GM21576 (cell line): ENCODE measurements around the gene IRF9.
"Not testable (repeated sequence)": the region's sequence is repeated elsewhere in the genome, so short reads cannot be mapped to it uniquely, and the experiment has no call there.

Experiments used
- ATAC-seq: cut with Tn5 transposase; IDR thresholded peaks from one replicate; pipeline ENCODE4 v1.9.1; 2021; ENCODE audit warnings: mild to moderate bottlenecking, moderate library complexity; ENCODE audit not compliant: unreplicated experiment

IRF9 gene

DNA sequence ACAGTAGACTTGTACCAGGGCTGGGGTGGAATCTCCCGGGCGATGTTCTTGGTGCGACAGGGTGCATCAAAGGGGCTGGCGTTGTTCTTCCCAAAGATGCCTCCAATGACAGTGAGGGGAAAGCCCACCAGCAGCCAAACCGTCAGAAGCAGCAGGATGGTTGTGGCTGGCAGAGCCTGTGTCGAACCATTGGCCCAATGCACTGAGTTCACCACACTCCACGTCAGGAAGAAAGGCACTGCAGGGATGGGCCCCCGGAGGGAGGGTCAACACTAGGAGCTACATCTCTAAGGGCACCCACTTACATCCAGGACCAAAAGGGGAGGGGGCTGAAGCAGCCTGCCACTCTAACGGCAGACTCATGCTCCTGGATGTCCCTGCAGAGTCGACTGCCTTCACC is 29.4 kb downstream of the IRF9 start:
- ATAC-seq = no peak

DNA sequence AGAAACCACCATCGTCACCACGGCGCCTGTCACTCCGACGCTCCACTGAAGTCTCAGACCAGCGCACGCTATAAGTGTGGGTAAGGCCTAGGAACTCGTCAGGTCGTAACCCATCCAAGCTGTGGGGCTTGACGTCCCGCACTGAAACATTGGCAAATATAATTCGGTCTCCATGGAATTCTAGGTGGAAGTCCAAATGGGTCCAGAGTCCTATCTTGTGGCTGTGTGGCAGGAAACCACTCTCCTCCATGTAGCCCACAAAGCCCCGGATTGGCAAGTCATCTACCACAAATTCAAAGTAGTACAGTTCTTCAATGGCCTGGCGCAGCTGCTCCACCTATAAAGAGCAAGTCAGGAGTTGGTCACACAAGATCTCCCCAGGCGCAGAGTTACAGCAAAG is 31.9 kb downstream of the IRF9 start:
- no peak for ATAC-seq

DNA sequence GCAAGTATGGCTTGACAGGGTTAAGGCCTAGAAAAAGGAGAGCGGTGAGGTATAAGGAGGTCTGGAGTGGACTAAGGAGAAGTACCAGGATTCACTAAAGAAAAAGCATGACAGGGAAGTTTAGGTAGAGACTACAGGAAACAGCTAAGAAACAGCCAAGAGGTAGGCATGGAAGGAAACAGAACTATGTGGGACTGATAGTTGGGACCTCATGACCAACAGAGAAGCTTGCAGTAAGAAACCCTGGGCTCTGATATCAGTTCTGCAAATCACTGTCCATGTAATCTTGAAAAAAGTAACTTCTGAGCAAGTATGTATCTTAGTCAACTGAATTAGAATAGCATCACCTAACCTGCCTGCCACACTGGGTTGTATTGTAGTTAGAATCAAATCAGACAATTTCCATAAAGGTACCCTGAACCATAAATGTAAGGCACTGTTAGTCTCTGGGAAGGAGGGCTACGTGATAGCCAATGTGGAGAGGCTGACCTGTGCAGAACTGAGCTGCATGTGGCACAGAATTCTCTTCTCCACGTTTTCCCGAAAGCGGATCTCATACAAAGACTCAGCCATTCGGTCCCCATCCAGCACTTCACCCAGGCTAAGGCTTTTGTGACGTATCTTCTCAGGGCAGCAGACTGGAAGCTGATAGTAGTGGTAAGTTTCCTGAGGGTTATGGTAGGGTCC is 33.3 kb downstream of the IRF9 start:
- no peak for ATAC-seq

DNA sequence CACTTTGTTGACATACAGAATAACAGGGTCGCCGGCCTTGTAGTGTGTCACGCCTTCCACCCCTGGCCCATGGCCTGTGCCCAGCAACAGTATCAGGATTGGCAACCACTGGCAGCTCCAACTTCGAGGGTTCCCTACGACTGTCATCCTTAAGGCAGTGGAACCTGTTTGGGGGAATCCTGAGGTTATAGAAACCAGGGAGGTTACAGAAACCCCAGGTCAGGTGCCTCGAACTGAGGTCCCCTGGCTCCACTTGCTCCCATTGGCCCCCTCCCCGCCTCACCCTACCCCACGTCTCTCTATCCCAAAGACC is 33.8 kb downstream of the IRF9 start:
- no peak for ATAC-seq

DNA sequence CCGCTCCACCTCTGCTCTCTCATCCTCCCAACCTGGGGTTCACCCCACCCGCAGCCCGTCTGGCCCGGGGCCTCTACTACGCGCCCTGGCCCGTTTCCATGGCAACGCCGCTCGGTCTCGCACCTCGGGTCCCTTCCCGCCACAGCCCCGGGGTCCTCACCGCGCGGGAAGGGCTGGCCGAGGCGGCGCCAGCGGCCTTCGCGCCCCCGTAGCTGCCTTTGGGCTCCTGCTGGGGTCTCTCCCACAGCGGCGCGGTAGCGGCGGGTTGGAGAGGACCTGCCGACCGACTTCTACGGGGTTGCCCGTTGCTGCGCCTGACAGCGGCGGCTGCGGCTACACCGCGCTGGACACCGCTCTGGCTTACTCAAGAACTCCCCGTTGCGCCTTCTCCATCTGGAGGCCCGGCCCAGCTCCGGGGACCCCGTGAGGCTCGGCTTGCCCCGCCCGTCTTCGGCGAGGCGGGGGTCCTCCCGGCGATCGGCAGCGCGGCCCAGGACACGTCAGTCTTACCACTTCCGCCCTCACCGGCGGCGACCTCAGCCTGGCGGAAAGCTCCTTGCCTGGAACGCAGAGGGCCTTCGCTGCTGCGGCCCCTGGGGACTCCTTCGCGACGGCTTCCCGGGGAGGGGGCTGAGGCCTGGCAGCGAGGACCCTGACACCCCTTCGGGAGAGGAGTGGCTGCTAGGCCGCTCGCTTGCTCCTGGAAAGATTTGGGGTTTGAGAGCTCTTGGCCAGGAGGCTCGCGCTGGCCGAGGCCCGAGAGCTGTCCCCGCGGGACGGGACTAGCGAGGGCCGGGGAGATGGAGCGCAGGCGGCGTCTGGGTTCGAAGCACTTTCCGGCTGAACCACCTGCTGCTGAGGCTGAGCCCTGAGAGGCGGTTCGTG is 34.4 kb downstream of the IRF9 start, which contains the start of gene TM9SF1:
TM9SF1 (minus strand) TSS at position 256 of the 885 bp plus-strand sequence. CDS start 422 bp downstream, outside the sequence.
- peak; percentile 82 for ATAC-seq

DNA sequence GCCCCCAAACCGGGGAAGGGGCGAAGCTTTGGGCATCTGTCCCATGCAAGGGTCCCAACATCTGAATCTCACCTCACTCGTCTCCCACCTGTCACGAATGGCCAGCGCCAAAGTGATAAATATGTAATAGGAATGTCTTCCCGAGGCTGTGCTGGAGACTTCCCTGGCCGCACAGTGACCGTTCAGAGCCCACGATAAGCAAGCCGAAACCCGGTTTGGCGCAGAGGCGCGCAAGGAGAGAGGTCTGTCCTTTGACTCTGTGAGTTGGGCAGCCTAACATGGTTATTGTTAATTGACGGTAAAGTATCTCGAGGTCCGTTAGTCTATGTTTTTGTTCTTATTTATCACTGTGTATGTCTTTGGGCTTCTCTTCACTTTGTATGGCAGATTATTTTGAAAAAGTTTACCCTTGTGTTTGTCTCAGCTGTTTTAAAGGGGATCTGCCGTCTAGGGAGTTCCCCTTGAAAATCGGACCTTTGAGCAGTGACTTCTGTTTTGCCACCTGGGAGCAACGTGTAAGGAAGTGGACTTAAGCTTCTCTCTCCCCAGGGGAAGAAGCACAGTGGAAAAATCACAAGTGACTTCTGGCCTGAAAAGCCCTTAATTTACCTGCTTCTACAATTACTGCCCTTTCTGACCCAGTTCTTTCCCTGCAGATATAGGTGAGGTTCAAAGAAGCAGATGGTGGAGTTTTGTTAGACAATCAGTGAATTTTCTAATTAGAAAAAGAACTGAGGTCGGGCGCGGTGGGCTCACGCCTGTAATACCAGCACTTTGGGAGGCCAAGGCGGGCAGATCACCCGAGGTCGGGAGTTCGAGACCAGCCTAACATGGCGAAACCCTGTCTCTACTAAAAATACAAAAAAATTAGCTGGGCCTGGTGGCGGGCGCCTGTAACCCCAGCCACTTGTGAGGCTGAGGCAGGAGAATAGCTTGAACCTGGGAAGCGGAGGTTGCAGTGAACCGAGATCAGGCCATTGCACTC is 35.3 kb downstream of the IRF9 start:
- no peak for ATAC-seq

DNA sequence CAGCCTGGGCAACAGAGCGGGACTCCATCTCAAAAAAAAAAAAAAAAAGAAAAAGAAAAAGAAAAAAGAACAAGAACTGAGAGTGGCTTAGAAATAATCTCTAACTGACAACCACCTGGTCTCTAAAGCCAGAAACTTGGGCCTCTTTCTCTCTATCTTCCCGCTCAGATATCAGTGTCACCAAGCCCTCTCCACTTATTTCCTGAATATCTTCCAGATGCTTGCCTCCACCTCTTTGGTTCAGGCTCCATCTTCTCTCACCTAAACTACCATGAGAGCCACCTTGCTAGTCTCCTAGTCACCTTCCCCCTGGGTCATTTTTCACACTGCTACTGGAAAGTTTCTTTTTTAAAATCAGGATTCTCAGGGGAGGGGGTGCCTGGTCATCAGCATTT is 36.0 kb downstream of the IRF9 start:
- ATAC-seq = no peak

DNA sequence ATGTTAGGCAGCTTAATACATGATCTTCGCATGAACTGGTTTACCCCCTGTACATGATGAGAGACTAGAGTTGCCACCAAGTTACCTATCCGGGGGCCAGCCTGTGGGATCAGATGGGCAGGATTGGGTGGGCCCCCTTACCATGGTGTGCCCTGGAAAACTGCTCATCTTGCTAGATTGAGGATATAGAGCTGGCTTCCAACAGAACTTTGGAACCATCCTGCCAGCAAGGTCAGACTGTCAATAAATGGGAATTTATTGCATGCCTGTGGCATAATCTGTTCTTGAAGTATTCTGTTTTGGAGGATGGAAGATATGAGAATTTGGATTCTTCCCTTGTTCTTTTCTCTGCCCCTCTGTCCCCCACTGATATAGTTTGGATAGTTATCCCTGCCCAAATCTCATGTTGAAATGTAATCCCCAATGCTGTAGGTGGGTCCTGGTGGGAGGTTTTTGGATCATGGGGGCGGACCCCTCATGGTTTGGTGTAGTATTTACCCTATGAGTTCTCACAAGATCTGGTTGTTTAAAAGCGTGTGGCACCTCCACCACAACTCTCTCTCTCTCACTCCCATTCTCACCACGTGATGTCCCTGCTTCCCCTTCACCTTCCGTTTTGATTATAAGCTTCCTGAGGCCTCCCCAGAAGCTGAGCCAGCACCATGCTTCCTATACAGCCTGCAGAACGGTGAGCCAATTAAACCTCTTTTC is 37.9 kb downstream of the IRF9 start:
- ATAC-seq = no peak

DNA sequence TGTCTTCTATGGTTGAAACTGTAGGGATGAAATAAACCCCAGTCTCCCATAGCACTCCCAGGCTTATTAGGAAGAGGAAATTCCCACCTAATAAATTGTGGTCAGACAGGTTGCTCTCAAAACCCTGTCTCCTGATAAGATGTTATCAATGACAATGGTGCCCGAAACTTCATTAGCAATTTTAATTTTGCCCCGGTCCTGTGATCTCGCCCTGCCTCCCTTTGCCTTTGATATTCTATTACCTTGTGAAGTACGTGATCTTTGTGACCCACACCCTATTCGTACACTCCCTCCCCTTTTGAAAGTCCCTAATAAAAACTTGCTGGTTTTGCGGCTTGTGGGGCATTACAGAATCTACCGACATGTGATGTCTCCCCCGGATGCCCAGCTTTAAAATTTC is 41.5 kb downstream of the IRF9 start:
- ATAC-seq = not testable (repeated sequence)

DNA sequence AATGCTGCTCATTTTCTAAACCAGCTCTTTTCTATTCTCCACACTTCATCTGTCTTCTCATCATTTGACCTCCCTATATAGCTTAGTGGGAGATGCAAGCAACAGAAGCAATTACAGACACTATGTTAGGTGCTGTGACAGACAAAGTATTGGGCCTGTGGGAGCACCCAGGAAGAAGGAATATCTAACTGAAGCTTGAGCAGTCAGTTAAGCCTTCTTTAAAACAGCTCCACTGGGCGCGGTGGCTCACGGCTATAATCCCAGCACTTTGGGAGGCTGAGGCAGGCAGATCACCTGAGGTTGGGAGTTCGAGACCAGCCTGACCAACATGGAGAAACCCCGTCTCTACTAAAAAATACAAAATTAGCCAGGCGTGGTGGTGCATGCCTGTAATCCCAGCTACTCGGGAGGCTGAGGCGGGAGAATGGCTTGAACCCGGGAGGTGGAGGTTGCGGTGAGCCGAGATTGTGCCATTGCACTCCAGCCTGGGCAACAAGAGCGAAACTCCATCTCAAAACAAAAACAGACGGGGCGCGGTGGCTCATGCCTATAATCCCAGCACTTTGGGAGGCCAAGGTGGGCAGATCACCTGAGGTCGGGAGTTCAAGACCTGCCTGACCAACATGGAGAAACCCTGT is 42.3 kb downstream of the IRF9 start:
- ATAC-seq = not testable (repeated sequence)

DNA sequence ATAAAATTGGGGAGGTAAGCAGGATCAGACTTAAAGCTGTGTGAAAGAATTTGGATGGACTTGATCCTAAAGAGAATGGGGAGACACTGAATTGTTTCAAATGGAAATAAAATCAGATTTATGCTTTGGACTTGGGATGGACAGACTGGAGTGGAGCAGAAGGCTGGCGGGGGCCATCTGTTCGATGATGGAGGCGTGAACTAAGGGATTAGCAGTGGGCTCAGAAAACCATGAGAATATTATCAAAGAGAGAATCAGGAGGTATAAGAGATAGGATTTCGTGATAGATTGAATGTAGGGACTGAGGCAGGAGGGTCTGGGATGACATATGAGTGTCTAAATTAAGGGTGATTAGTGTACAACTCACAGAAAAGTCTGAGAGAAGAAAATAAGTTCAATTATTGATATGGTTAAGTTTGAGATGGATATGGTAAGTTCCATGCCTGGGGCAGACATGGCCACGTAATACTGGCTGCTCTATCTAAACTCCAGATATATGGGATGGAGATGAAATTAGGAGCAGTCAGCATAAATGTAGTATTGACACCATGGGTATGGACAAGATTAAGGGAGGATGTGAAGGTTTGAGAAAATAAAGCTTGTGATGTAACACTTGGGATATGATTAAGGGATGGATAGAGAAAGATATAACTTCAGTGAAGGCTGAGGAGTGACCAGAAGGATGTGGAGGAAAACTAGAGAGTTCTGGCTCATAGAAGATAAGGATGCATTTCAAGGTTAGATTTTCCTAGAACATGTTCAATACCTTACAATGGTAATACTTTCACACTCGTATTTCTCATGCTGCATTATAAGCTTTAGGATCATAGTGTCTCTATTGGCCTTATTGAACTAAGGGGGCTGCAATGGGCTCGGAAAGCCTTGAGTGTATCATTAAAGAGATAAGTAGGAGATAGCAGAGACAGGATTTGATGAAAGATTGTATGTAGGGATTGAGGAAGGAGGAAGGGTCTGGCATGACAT is 43.4 kb downstream of the IRF9 start:
- ATAC-seq = no peak

DNA sequence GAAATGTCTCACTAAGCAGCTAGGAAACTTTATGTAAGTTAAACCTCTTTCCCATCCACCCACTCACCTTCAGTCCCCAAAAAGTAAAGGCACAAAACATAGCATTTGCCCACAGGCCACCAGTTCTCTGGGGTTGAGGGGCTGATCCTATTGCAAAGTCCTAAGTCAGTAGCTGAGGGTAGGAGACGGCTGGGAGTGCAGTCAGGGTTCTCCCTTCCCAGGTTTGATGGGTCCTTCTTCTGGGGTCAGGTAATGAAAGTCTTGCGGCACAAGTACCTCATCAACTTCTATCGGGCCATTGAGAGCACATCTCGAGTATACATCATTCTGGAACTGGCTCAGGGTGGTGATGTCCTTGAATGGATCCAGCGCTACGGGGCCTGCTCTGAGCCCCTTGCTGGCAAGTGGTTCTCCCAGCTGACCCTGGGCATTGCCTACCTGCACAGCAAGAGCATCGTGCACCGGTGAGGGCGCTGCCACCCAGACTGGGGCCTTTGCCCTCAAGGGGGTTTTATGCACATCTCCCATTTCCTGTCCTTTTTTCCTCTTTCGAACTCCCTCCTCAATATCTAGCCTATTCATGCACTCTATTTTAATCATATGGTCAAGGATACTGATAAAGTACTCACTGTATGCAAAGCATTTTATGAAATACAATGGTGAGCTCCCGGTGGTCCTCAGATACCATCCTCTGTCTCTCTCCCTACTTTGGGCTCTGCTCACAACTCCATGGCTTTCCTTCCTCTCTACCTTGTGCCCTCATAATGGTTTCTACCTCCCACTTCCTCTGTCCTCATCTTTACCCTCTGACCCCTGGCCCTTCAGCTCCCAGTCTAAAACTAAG is 45.4 kb downstream of the IRF9 start:
- ATAC-seq = no peak

DNA sequence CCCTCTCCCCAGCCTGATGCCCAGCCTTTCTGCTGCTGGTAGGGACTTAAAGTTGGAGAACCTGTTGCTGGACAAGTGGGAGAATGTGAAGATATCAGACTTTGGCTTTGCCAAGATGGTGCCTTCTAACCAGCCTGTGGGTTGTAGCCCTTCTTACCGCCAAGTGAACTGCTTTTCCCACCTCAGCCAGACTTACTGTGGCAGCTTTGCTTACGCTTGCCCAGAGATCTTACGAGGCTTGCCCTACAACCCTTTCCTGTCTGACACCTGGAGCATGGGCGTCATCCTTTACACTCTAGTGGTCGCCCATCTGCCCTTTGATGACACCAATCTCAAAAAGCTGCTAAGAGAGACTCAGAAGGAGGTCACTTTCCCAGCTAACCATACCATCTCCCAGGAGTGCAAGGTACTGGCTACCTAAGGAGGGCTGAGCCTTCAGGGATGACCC is 46.1 kb downstream of the IRF9 start:
- ATAC-seq = no peak

DNA sequence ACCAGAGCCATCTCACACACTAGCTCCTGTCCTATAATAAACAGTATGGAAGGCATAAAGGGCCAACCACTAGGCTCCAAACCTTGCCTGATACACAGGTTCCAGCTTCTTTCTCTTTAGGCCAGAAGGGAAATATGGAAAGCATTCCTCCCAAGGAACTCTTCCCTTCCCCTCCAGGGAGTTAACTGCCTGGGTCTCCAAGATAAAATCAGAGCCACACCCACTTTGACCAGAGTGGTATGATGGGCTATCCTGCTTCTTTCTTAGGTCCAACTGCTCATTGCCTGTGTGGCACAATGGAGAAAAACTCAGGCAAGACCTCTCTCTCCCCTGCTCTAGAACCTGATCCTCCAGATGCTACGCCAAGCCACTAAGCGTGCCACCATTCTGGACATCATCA is 46.6 kb downstream of the IRF9 start:
- ATAC-seq = no peak

DNA sequence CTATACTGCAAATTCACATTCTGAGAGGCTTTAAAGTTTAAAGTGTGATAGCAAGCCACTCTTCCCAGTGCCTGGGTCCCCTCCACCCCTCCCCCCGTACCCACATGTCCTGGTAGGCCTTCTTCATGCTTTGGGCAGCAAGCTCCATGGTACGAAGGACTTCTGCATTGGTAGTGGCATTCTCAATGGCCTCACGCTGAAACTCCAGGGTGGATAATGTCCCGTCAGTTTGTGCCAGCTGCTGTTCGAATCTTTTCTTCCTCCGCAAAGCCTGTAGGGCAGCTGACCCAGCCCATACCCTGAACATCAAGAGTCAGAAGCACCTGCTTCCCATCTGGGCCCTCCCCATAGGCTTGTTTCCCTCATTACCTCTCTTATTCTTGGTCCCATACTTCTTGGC is 50.2 kb downstream of the IRF9 start:
- ATAC-seq = no peak

DNA sequence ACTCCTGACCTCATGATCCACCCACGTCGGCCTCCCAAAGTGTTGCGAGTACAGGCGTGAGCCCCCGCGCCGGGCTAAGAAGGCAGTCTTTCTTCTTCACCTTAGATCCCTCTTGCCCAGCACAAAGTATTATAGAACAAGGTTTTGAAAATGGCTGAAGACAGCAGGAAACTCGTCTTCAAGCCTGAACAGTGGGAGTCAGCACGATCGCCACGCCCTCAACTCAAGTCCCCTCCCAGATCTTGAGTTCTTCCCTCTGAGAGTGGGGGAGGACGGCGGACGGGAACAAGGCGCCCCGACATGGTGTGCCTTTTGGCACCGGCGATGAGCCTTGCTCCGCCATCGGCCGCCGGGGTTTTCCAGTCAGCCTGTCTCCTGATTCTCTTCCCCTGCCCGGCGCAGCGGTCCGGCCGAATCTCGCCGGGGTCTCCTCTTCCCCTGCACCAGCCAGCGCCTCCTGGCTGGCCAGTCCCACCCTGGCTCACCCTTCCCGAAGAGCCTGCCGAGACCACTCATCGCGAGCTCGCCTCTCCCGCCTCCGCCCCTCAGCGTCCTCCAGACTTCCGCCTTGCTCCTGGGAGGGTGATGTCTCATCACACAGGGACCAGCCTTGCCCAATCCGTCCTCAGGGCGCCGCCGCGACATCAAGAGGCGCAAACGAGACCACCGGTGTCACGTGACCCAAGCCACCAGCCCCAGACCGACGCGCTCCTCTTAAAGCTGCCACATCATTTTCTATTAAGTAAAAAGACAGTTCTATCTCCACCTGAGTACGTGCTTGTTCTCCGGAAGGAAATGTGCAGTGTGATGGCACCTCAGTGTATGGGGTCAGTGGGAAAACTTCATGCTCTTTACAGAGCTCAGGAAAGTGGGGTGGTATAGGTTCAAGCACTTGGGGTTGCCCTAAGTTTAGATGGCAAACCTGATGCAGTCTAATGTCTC is 52.1 kb downstream of the IRF9 start, which contains the start of gene CHMP4A:
CHMP4A (minus strand) TSS at position 565 of the 942 bp plus-strand sequence; CDS start at position 516, 49 bp downstream.
- peak; percentile 75 for ATAC-seq
